ENCODE results near the gene CCT8.

Gene CCT8

GRCh38 chr21:29077651-29078090, 4.2 kb upstream of the CCT8 start:
- DNase-seq: peak; percentile 43

GRCh38 chr21:29076731-29077640, 3.5 kb upstream of the CCT8 start:
- peak; percentile 56 for DNase-seq

GRCh38 chr21:29075706-29076466, 2.4 kb upstream of the CCT8 start:
- DNase-seq: no peak

GRCh38 chr21:29074783-29075182, 1.3 kb upstream of the CCT8 start:
- no peak for DNase-seq

GRCh38 chr21:29074007-29074376, 544 bp upstream of the CCT8 start:
- no peak for DNase-seq

- DNase-seq: no peak
Observed at GRCh38 chr21:29072873-29073221, 601 bp downstream of the CCT8 start.

- DNase-seq: no peak
Observed at GRCh38 chr21:29064850-29065481, 8.5 kb downstream of the CCT8 start.

GRCh38 chr21:29056538-29057050, 16.9 kb downstream of the CCT8 start:
- DNase-seq: no peak

- no peak for DNase-seq
Observed at GRCh38 chr21:29056005-29056404, 17.4 kb downstream of the CCT8 start.

- DNase-seq: no peak
Observed at GRCh38 chr21:29055080-29055479, 18.4 kb downstream of the CCT8 start.

GRCh38 chr21:29053656-29054055, 19.8 kb downstream of the CCT8 start:
- DNase-seq: no peak

GRCh38 chr21:29053011-29053553, 20.4 kb downstream of the CCT8 start:
- no peak for DNase-seq

GRCh38 chr21:29052224-29052623, 21.2 kb downstream of the CCT8 start:
- no peak for DNase-seq

- DNase-seq: no peak
Observed at GRCh38 chr21:29034678-29035077, 38.8 kb downstream of the CCT8 start.

GRCh38 chr21:29033871-29034270, 39.6 kb downstream of the CCT8 start:
- no peak for DNase-seq

GRCh38 chr21:29033301-29033700, 40.1 kb downstream of the CCT8 start:
- no peak for DNase-seq

GRCh38 chr21:29030909-29031308, 42.5 kb downstream of the CCT8 start:
- DNase-seq: no peak

- no peak for DNase-seq
Observed at GRCh38 chr21:29029524-29029923, 43.9 kb downstream of the CCT8 start.

GRCh38 chr21:29025328-29025713, 48.1 kb downstream of the CCT8 start:
- DNase-seq: no peak

GRCh38 chr21:29024474-29025327, 48.7 kb downstream of the CCT8 start, which contains the start of gene USP16:
TSS of gene USP16 (plus strand) at chr21:29024668. CDS start at chr21:29027914, 3,246 bp downstream.
- DNase-seq: peak; percentile 98

- DNase-seq: no peak
Observed at GRCh38 chr21:29022166-29022565, 51.3 kb downstream of the CCT8 start.

GRCh38 chr21:29018540-29018939, 54.9 kb downstream of the CCT8 start:
- no peak for DNase-seq

All from left hindlimb (tissue), 1 donor.